Muscle of leg (tissue), 11 donors: ENCODE measurements around the gene LAMC1. TPM values are rescaled to one million over a fixed set of nuclear protein-coding genes. Genes with fewer than 3 reads are reported as not detected.

Experiments used
- DNase-seq: peaks from one replicate; pipeline ENCODE4 v3.0.0; 2013
- H3K27ac ChIP-seq: one replicate; pipeline ENCODE4 v1.5.1; 2013; ENCODE audit warnings: mild to moderate bottlenecking, low read length, control low read depth
- H3K27me3 ChIP-seq: one replicate; pipeline ENCODE4 v1.6.1; 2013; ENCODE audit warnings: low read length; ENCODE audit not compliant: control insufficient read depth, insufficient read depth
- H3K36me3 ChIP-seq: one replicate; pipeline ENCODE4 v1.6.1; 2013; ENCODE audit warnings: low read length; ENCODE audit not compliant: control insufficient read depth, insufficient read depth
- H3K4me1 ChIP-seq: one replicate; pipeline ENCODE4 v1.6.1; 2013; ENCODE audit warnings: low read length; ENCODE audit not compliant: control insufficient read depth, insufficient read depth
- H3K4me3 ChIP-seq: one replicate; pipeline ENCODE4 v1.5.1; 2013; ENCODE audit warnings: low read length, control low read depth
- H3K9me3 ChIP-seq: replicated peaks from 2 replicates; pipeline ENCODE4 v1.6.1; 2013; ENCODE audit warnings: low read depth, low read length; ENCODE audit not compliant: control insufficient read depth
- WGBS: methylation state at CpG from one replicate; pipeline ENCODE4 v1.1.5; 2013; ENCODE audit warnings: missing lambda C conversion rate; ENCODE audit not compliant: insufficient coverage; 5-methylcytosine and 5-hydroxymethylcytosine counted together
- polyA plus RNA-seq, 8 donors: library from polyadenylated mRNA; unstranded; fragments of 120-200 nt; gene quantifications; one replicate each; pipeline versions ENCODE4 v1.2.1 to v1.2.3, GENCODE V29; 2013; ENCODE audit warnings: inconsistent platforms in 1 of 8, low replicate concordance in 1 of 8; ENCODE audit not compliant: insufficient read length in 8 of 8, insufficient read depth in 1 of 8
- total RNA-seq: library from RNA; stranded (reverse); fragments of 120-200 nt; gene quantifications from one replicate; pipeline ENCODE4 v1.2.4, GENCODE V29; 2013

The LAMC1 gene
- total and polyA plus RNA-seq, 9 donors = 203 to 436 (median 311) TPM

- H3K4me1 ChIP-seq = no peaks in the 10 kb centered on the region
- H3K27me3 ChIP-seq = no peaks in the 10 kb centered on the region
- no peak overlapping the region for H3K4me3 ChIP-seq
- no peaks in the 10 kb centered on the region for H3K9me3 ChIP-seq
- no peaks in the 10 kb centered on the region for H3K36me3 ChIP-seq
- H3K27ac ChIP-seq = no peak overlapping the region
- DNase-seq = no peak
Measured at GRCh38 chr1:182993746-182994145, 29.5 kb upstream of the LAMC1 start.

GRCh38 chr1:182995894-182996293 lies 27.3 kb upstream of the LAMC1 start:
- WGBS = no CpG with 5 or more reads among the region's 4 CpGs
- Histone ChIP-seq H3K4me3 (no peak overlapping the region), H3K9me3 (no peaks in the 10 kb centered on the region), H3K27ac (no peak overlapping the region), H3K27me3 (no peaks in the 10 kb centered on the region), H3K36me3 (no peaks in the 10 kb centered on the region), H3K4me1 (no peaks in the 10 kb centered on the region)
- DNase-seq = no peak

- H3K9me3 ChIP-seq = no peaks in the 10 kb centered on the region
- no peaks in the 10 kb centered on the region for H3K27me3 ChIP-seq
- no CpG with 5 or more reads among the region's 1 CpG for WGBS
- H3K4me3 ChIP-seq = no peak overlapping the region
- no peaks in the 10 kb centered on the region for H3K36me3 ChIP-seq
- H3K27ac ChIP-seq = no peak overlapping the region
- no peaks in the 10 kb centered on the region for H3K4me1 ChIP-seq
- DNase-seq = no peak
Measured at GRCh38 chr1:182996816-182997215, 26.4 kb upstream of the LAMC1 start.

GRCh38 chr1:182998482-182998881 lies 24.7 kb upstream of the LAMC1 start:
- no peak for DNase-seq
- Histone ChIP-seq H3K27ac (no peak overlapping the region), H3K4me1 (no peaks in the 10 kb centered on the region), H3K27me3 (no peaks in the 10 kb centered on the region), H3K9me3 (no peaks in the 10 kb centered on the region), H3K4me3 (no peak overlapping the region), H3K36me3 (no peaks in the 10 kb centered on the region)

GRCh38 chr1:183000167-183000962 lies 22.9 kb upstream of the LAMC1 start:
- H3K36me3 ChIP-seq = no peaks in the 10 kb centered on the region
- DNase-seq = peak; percentile 13
- no peaks in the 10 kb centered on the region for H3K27me3 ChIP-seq
- H3K9me3 ChIP-seq = no peaks in the 10 kb centered on the region
- no peak overlapping the region for H3K4me3 ChIP-seq
- 100% methylated on average over 1 of the region's 4 CpGs for WGBS
- H3K27ac ChIP-seq = no peak overlapping the region
- no peaks in the 10 kb centered on the region for H3K4me1 ChIP-seq

- Histone ChIP-seq H3K9me3 (no peaks in the 10 kb centered on the region), H3K27me3 (no peaks in the 10 kb centered on the region), H3K4me1 (no peaks in the 10 kb centered on the region), H3K27ac (no peak overlapping the region), H3K4me3 (no peak overlapping the region), H3K36me3 (no peaks in the 10 kb centered on the region)
- no peak for DNase-seq
Measured at GRCh38 chr1:183002267-183002666, 21.0 kb upstream of the LAMC1 start.

GRCh38 chr1:183002797-183003196 lies 20.4 kb upstream of the LAMC1 start:
- H3K4me3 ChIP-seq = no peak overlapping the region

GRCh38 chr1:183003203-183003602 lies 20.0 kb upstream of the LAMC1 start:
- no CpG with 5 or more reads among the region's 4 CpGs for WGBS
- Histone ChIP-seq H3K27me3 (no peaks in the 10 kb centered on the region), H3K4me1 (no peaks in the 10 kb centered on the region), H3K36me3 (no peaks in the 10 kb centered on the region), H3K27ac (peak overlapping the region; percentile 72), H3K9me3 (no peaks in the 10 kb centered on the region), H3K4me3 (no peak overlapping the region)
- DNase-seq = peak; percentile 83

More at GRCh38 chr1:183002797-183003196, 20.4 kb upstream of the LAMC1 start:
- Histone ChIP-seq H3K27ac (peak overlapping the region; percentile 49), H3K9me3 (no peaks in the 10 kb centered on the region), H3K27me3 (no peaks in the 10 kb centered on the region), H3K4me1 (no peaks in the 10 kb centered on the region), H3K36me3 (no peaks in the 10 kb centered on the region)
- DNase-seq = no peak
- WGBS = no CpG with 5 or more reads among the region's 3 CpGs

GRCh38 chr1:183004141-183004540 lies 19.1 kb upstream of the LAMC1 start:
- no peak for DNase-seq
- WGBS = no CpG with 5 or more reads among the region's 2 CpGs
- Histone ChIP-seq H3K36me3 (no peaks in the 10 kb centered on the region), H3K27ac (no peak overlapping the region), H3K27me3 (no peaks in the 10 kb centered on the region), H3K4me1 (no peaks in the 10 kb centered on the region), H3K9me3 (no peaks in the 10 kb centered on the region), H3K4me3 (no peak overlapping the region)

- H3K27me3 ChIP-seq = no peaks in the 10 kb centered on the region
- no peaks in the 10 kb centered on the region for H3K36me3 ChIP-seq
- H3K27ac ChIP-seq = peak overlapping the region; percentile 49
- WGBS = 100% methylated on average over 1 of the region's 4 CpGs
- DNase-seq = no peak
- H3K4me1 ChIP-seq = no peaks in the 10 kb centered on the region
- peaks cover 2% of the 10 kb centered on the region for H3K9me3 ChIP-seq
- H3K4me3 ChIP-seq = no peak overlapping the region
Measured at GRCh38 chr1:183011859-183012258, 11.4 kb upstream of the LAMC1 start.
